ENCODE data around the gene ARHGAP24. TPM values are rescaled to one million over a fixed set of nuclear protein-coding genes. Genes with fewer than 3 reads are reported as not detected.
"Not testable (repeated sequence)": the region's sequence is repeated elsewhere in the genome, so short reads cannot be mapped to it uniquely, and the experiment has no call there.

The ARHGAP24 gene
- total and polyA plus RNA-seq, 7 donors, result 0.46 to 40.4 (median 23.1) TPM

DNA sequence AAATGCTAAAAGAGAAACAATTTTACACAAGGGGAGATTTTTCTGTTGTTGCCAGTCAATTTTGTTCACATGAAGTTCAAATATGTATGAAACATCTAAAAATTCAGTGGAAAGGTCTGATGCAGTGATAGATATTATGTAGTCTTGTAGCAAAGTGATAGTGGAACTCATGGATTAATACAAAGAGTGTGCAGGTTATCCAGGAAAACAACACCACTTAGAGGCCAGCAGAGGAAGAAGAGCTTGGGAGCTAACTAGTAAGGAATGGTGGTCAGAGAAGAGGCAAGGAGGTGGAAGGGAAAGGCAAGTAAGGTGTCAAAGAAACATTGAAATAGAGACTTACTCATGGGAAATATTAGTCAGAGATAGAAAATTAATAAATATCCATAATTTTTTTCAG is 489.3 kb downstream of the ARHGAP24 start:
- intact Hi-C loops (cut with DNase I), result no loop called here
- no peaks in the 10 kb centered on the region for H3K9me3 ChIP-seq
- H3K27me3 ChIP-seq, result no peaks in the 10 kb centered on the region
- H3K27ac ChIP-seq, result no peak overlapping the region
- no peaks in the 10 kb centered on the region for H3K36me3 ChIP-seq
- DNase-seq, result no peak
- H3K4me1 ChIP-seq, result peaks cover 0 to 23% (median 17%) of the 10 kb centered on the region in 4 donors
- TF ChIP-seq, protein P1, sequence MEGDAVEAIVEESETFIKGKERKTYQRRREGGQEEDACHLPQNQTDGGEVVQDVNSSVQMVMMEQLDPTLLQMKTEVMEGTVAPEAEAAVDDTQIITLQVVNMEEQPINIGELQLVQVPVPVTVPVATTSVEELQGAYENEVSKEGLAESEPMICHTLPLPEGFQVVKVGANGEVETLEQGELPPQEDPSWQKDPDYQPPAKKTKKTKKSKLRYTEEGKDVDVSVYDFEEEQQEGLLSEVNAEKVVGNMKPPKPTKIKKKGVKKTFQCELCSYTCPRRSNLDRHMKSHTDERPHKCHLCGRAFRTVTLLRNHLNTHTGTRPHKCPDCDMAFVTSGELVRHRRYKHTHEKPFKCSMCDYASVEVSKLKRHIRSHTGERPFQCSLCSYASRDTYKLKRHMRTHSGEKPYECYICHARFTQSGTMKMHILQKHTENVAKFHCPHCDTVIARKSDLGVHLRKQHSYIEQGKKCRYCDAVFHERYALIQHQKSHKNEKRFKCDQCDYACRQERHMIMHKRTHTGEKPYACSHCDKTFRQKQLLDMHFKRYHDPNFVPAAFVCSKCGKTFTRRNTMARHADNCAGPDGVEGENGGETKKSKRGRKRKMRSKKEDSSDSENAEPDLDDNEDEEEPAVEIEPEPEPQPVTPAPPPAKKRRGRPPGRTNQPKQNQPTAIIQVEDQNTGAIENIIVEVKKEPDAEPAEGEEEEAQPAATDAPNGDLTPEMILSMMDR (IDR thresholded peaks at IDR 0.05), result peak in 1 of 4 experiments; percentile 6
- no peak for TF ChIP-seq POLR2A (IDR thresholded peaks at IDR 0.05)
- H3K4me3 ChIP-seq, result no peak overlapping the region

DNA sequence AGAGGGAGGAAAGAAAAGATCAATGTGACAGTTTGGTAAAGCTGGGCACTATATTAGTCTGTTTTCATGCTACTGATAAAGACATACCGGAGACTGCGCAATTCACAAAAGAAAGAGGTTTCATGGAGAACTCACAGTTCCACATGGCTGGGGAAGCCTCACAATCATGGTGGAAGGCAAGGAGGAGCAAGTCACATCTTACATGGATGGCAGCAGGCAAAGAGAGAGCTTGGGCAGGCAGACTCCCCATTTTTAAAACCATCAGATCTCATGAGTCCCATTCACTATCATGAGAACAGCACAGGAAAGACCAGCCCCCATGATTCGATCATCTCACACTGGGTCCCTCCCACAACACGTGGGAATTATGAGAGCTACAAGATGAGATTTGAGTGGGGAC is 490.1 kb downstream of the ARHGAP24 start:
- peaks cover 0 to 23% (median 17%) of the 10 kb centered on the region in 4 donors for H3K4me1 ChIP-seq
- not testable (repeated sequence) for DNase-seq, H3K27me3 ChIP-seq, H3K27ac ChIP-seq, H3K9me3 ChIP-seq, H3K36me3 ChIP-seq, H3K4me3 ChIP-seq
- WGBS, 2 donors, result 95% methylated on average over 4 of the region's 4 CpGs
- intact Hi-C loops (cut with DNase I), result loop anchor here (5.0 kb wide), 1 partner anchor 208 kb away; no protein-coding TSS in a partner anchor

- intact Hi-C loops (cut with DNase I), result loop anchor here (5.0 kb wide), 1 partner anchor 208 kb away; no protein-coding TSS in a partner anchor
Measured at GRCh38 chr4:85965529-85965928, 490.6 kb downstream of the ARHGAP24 start.

DNA sequence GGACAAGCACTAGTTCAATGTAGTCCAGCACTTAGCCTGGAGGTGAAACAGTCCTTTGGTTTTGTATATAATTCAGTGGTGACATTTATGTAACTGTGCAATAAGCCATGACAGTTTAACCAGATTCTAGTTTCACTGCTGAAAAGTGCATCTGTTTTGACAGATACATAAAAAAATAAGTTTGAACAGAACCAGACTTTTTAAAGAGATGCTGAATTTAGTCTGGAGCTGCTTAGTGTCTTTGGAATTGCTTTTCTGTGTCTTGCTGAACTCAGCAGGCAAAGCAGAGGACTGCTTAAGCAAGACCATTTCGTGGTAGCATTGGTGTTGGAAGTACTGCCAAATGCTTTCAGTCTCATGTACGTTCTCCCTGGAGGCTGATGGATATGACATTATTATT is 491.4 kb downstream of the ARHGAP24 start:
- WGBS, 2 donors, result 58 to 61% methylated on average over 2 of the region's 2 CpGs
- TF ChIP-seq EP300 (IDR thresholded peaks at IDR 0.05), result peak in 1 of 4 donors; percentile 54
- TF ChIP-seq, protein P1 (IDR thresholded peaks at IDR 0.05), result no peak
- no peak for TF ChIP-seq POLR2A (IDR thresholded peaks at IDR 0.05)
- peak; percentile 73 to 94 (median 88) for TF ChIP-seq POLR2AphosphoS5 (IDR thresholded peaks at IDR 0.05)
- Histone ChIP-seq H3K27ac (no peak overlapping the region), H3K9me3 (no peaks in the 10 kb centered on the region), H3K36me3 (no peaks in the 10 kb centered on the region), H3K27me3 (no peaks in the 10 kb centered on the region), H3K4me3 (no peak overlapping the region), H3K4me1 (peaks cover 0 to 23% (median 17%) of the 10 kb centered on the region in 4 donors)
- intact Hi-C loops (cut with DNase I), result loop anchor here (5.0 kb wide), 1 partner anchor 209 kb away; no protein-coding TSS in a partner anchor
- no peak for DNase-seq

More at GRCh38 chr4:85965529-85965928, 490.6 kb downstream of the ARHGAP24 start:
- no peaks in the 10 kb centered on the region for H3K27me3 ChIP-seq
- no peak for DNase-seq
- no peak overlapping the region for H3K27ac ChIP-seq
- TF ChIP-seq POLR2A (IDR thresholded peaks at IDR 0.05), result no peak
- no peak for TF ChIP-seq POLR2AphosphoS5 (IDR thresholded peaks at IDR 0.05)
- TF ChIP-seq, protein P1 (IDR thresholded peaks at IDR 0.05), result no peak
- no peak for TF ChIP-seq EP300 (IDR thresholded peaks at IDR 0.05)
- no peaks in the 10 kb centered on the region for H3K36me3 ChIP-seq
- peaks cover 0 to 23% (median 17%) of the 10 kb centered on the region in 4 donors for H3K4me1 ChIP-seq
- H3K4me3 ChIP-seq, result no peak overlapping the region
- WGBS, 2 donors, result 90 to 92% methylated on average over 1 of the region's 1 CpG
- no peaks in the 10 kb centered on the region for H3K9me3 ChIP-seq

DNA sequence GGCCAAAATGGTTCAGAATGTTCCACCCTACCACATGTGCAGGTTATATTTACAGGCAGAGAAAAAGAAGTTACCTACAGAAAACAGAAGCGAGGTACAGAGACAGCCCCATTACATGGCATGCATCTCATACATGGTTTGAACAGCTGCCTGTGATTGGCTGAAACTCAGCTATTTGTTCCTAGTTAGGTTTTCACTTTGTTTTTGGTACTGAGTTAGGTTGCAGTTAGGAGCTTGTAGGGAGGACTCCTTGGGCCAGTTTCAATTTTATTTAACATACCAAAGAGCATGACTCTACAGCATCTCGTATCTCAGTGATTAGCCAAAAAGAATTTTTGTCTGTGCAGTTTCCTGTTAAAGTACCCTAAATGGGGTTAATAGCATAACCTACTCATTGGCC is 492.9 kb downstream of the ARHGAP24 start:
- Histone ChIP-seq H3K36me3 (no peaks in the 10 kb centered on the region), H3K27ac (no peak overlapping the region), H3K9me3 (no peaks in the 10 kb centered on the region), H3K27me3 (no peaks in the 10 kb centered on the region), H3K4me3 (no peak overlapping the region), H3K4me1 (peaks cover 0 to 23% (median 17%) of the 10 kb centered on the region in 4 donors)
- WGBS, 2 donors, result 78 to 79% methylated on average over 2 of the region's 2 CpGs
- intact Hi-C loops (cut with DNase I), result loop anchor here (5.0 kb wide), 1 partner anchor 211 kb away; no protein-coding TSS in a partner anchor
- DNase-seq, result no peak
- no peak for TF ChIP-seq POLR2A (IDR thresholded peaks at IDR 0.05)
- TF ChIP-seq EP300 (IDR thresholded peaks at IDR 0.05), result no peak
- TF ChIP-seq POLR2AphosphoS5 (IDR thresholded peaks at IDR 0.05), result no peak
- TF ChIP-seq, protein P1 (IDR thresholded peaks at IDR 0.05), result no peak
